GM12872 (cell line): ENCODE data around the gene FN1.

Source experiments
- CTCF ChIP-seq: IDR thresholded peaks from 3 replicates; pipeline ENCODE4 v1.5.1; 2011; ENCODE audit warnings: low read depth, mild to moderate bottlenecking, low read length, moderate library complexity; ENCODE audit not compliant: insufficient read depth

Gene FN1

GRCh38 chr2:215374002-215374401, 61.9 kb downstream of the FN1 start:
- no peak for TF ChIP-seq CTCF

- TF ChIP-seq CTCF, result no peak
Measured at GRCh38 chr2:215372968-215373649, 62.8 kb downstream of the FN1 start.

DNA sequence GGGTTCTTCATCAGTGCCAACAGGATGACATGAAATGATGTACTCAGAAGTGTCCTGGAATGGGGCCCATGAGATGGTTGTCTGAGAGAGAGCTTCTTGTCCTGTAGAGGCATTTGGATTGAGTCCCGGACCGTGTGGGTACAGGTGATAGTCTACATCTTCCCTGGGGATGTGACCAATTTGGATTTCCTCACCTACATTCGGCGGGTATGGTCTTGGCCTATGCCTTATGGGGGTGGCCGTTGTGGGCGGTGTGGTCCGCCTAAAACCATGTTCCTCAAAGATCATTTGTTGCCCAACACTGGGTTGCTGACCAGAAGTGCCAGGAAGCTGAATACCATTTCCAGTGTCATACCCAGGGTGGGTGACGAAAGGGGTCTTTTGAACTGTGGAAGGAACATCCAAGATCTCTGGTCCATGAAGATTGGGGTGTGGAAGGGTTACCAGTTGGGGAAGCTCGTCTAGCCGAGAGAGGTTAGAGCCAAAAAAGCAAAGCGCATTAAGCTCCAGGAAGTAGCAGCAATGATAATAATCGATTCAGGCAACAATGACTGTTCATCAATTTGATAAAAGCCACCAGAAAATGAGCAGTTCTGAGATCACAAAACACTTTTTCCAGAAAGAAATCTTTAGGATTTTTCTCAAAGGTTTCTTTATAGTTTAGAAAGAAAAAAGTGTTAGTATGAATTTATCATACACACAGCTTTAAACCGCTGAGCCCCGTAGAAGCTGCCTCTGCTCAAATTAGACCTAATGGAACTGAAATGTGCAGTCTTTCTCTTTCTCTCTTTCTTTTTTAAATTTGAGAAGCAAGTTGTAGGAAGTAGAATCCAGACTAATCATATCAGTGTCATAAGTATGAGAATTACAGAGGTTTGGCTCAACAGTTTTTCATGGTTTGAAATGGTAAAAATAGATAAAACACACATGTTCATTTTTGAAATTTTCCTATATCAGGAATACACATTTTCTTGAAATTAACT, 63.7 kb downstream of the FN1 start:
- no peak for TF ChIP-seq CTCF

GRCh38 chr2:215370112-215370965, 65.5 kb downstream of the FN1 start:
- no peak for TF ChIP-seq CTCF

DNA sequence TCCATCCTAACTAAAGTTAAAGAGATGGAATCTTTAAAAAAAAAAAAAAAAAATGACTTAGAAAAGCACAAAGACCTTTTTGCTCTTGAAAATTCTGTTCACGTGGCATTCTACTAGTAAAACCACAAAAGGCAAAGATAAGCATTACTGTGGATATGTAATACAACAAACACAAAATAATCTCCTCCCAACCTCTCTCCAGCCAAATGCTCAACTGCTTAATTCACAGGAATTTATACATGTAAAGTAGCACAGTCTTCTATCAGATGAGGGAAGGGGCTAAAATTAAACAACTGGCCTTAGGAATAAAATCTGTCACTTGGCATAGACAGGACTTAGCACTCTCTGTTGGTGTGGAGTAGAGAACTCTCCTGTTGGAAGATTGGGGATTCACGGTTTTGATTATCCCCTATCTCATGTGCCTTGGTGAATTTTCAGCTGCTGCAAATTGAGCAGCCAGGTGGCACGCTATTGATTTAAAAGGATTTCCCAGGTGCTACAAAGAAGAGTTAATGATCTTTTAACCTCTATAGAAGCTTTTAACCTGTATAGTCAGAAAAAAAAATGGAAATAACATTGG, 66.6 kb downstream of the FN1 start:
- no peak for TF ChIP-seq CTCF

GRCh38 chr2:215368493-215368809, 67.4 kb downstream of the FN1 start:
- no peak for TF ChIP-seq CTCF
